H9 (cell line): Measurements from ENCODE around the gene IQGAP2. TPM values are rescaled to one million over a fixed set of nuclear protein-coding genes. Genes with fewer than 3 reads are reported as not detected.

Experiments used
- DNase-seq: peaks from one replicate; pipeline ENCODE4 v3.0.0-alpha.2; 2017
- H2AFZ ChIP-seq: one replicate; pipeline ENCODE4 v1.6.1; 2013; ENCODE audit warnings: mild to moderate bottlenecking, low read length, control low read depth, moderate library complexity
- H2AK5ac ChIP-seq: 2 replicates; pipeline ENCODE4 v1.6.1; 2013; ENCODE audit warnings: low read length, control low read depth, mixed read lengths; ENCODE audit not compliant: insufficient read length
- H2BK120ac ChIP-seq: one replicate; pipeline ENCODE4 v1.6.1; 2013; ENCODE audit warnings: low read depth, mild to moderate bottlenecking, low read length, control low read depth, inconsistent platforms; ENCODE audit not compliant: poor library complexity, severe bottlenecking
- H2BK12ac ChIP-seq: 2 replicates; pipeline ENCODE4 v1.6.1; 2013; ENCODE audit warnings: low read length, control low read depth, mixed read lengths, low read depth; ENCODE audit not compliant: insufficient read length
- H2BK15ac ChIP-seq: 2 replicates; pipeline ENCODE4 v1.6.1; 2013; ENCODE audit warnings: low read depth, low read length, control low read depth
- H2BK20ac ChIP-seq: one replicate; pipeline ENCODE4 v1.6.1; 2013; ENCODE audit warnings: low read depth, mild to moderate bottlenecking, low read length, control low read depth, inconsistent platforms; ENCODE audit not compliant: poor library complexity, severe bottlenecking
- H2BK5ac ChIP-seq: 2 replicates; pipeline ENCODE4 v1.6.1; 2013; ENCODE audit warnings: low read length, control low read depth, mixed read lengths; ENCODE audit not compliant: insufficient read length
- H3K14ac ChIP-seq: 2 replicates; pipeline ENCODE4 v1.6.1; 2013; ENCODE audit warnings: low read length, control low read depth; ENCODE audit not compliant: insufficient read depth
- H3K18ac ChIP-seq: 2 replicates; pipeline ENCODE4 v1.6.1; 2013; ENCODE audit warnings: low read depth, mild to moderate bottlenecking, mixed read lengths, low read length, control low read depth; ENCODE audit not compliant: insufficient read length
- H3K23ac ChIP-seq: 2 replicates; pipeline ENCODE4 v1.6.1; 2013; ENCODE audit warnings: low read length, control low read depth, mixed read lengths, low read depth; ENCODE audit not compliant: insufficient read length
- H3K23me2 ChIP-seq: 2 replicates; pipeline ENCODE4 v1.6.1; 2013; ENCODE audit warnings: low read depth, mild to moderate bottlenecking, mixed read lengths, low read length, control low read depth; ENCODE audit not compliant: insufficient read length, poor library complexity, severe bottlenecking
- H3K27ac ChIP-seq: 2 replicates; pipeline ENCODE4 v1.5.1; 2013; ENCODE audit warnings: low read length, control low read depth, mixed read lengths, low read depth; ENCODE audit not compliant: insufficient read length
- H3K27me3 ChIP-seq: 2 replicates; pipeline ENCODE4 v1.6.1; 2013; ENCODE audit warnings: low read length, control low read depth, inconsistent platforms; ENCODE audit not compliant: insufficient read depth
- H3K4ac ChIP-seq: 2 replicates; pipeline ENCODE4 v1.6.1; 2013; ENCODE audit warnings: low read depth, mild to moderate bottlenecking, control low read depth, inconsistent platforms, low read length, moderate library complexity
- H3K4me1 ChIP-seq: 2 replicates; pipeline ENCODE4 v1.6.1; 2013; ENCODE audit warnings: low read length, control low read depth, inconsistent platforms; ENCODE audit not compliant: insufficient read depth
- H3K4me2 ChIP-seq: 2 replicates; pipeline ENCODE4 v1.6.1; 2013; ENCODE audit warnings: low read length, control low read depth, mixed read lengths; ENCODE audit not compliant: insufficient read length, insufficient read depth
- H3K56ac ChIP-seq: 2 replicates; pipeline ENCODE4 v1.6.1; 2013; ENCODE audit warnings: low read depth, mild to moderate bottlenecking, mixed read lengths, low read length, control low read depth; ENCODE audit not compliant: insufficient read length
- H3K79me1 ChIP-seq: 2 replicates; pipeline ENCODE4 v1.6.1; 2013; ENCODE audit warnings: low read depth, mild to moderate bottlenecking, moderate library complexity, low read length, control low read depth, inconsistent platforms; ENCODE audit not compliant: insufficient read depth, poor library complexity, severe bottlenecking
- H3K79me2 ChIP-seq: 2 replicates; pipeline ENCODE4 v1.6.1; 2013; ENCODE audit warnings: low read length, control low read depth, inconsistent platforms; ENCODE audit not compliant: insufficient read depth
- H3K9ac ChIP-seq: 2 replicates; pipeline ENCODE4 v1.6.1; 2013; ENCODE audit warnings: low read length, control low read depth, mixed read lengths; ENCODE audit not compliant: insufficient read length; ENCODE audit errors: extremely low read depth
- H3K9me3 ChIP-seq: one replicate; pipeline ENCODE4 v1.6.1; 2013; ENCODE audit warnings: low read depth, low read length, inconsistent platforms; ENCODE audit not compliant: control insufficient read depth
- H3T11ph ChIP-seq: one replicate; pipeline ENCODE4 v1.6.1; 2013; ENCODE audit warnings: mild to moderate bottlenecking, low read length, control low read depth, inconsistent platforms
- H4K20me1 ChIP-seq: one replicate; pipeline ENCODE4 v1.6.1; 2013; ENCODE audit not compliant: control insufficient read depth, insufficient read length, insufficient read depth
- H4K5ac ChIP-seq: 2 replicates; pipeline ENCODE4 v1.6.1; 2013; ENCODE audit warnings: low read depth, mild to moderate bottlenecking, mixed read lengths, low read length, control low read depth; ENCODE audit not compliant: insufficient read length
- H4K8ac ChIP-seq: replicated peaks from 2 replicates; pipeline ENCODE4 v1.6.1; 2013; ENCODE audit warnings: low read length, control low read depth, mixed read lengths, low read depth; ENCODE audit not compliant: insufficient read length
- H4K91ac ChIP-seq: 2 replicates; pipeline ENCODE4 v1.6.1; 2013; ENCODE audit warnings: low read depth, mild to moderate bottlenecking, moderate library complexity, mixed read lengths, low read length, control low read depth; ENCODE audit not compliant: insufficient read length
- H3K27ac Mint-ChIP-seq, 3 experiments: 2 replicates in 2 of 3; 3 replicates in 1 of 3; pipeline ENCODE4 v1.8.0; 2020 to 2021; ENCODE audit warnings: mixed read lengths in 3 of 3, mild to moderate bottlenecking in 1 of 3, moderate library complexity in 1 of 3
- H3K27me3 Mint-ChIP-seq: 2 replicates; pipeline ENCODE4 v1.8.0; 2021; ENCODE audit warnings: low read depth, mild to moderate bottlenecking, moderate library complexity, mixed read lengths
- H3K36me3 Mint-ChIP-seq, 3 experiments: 2 replicates in 2 of 3; 3 replicates in 1 of 3; pipeline ENCODE4 v1.8.0; 2020 to 2021; ENCODE audit warnings: low read depth in 3 of 3, mixed read lengths in 3 of 3; ENCODE audit not compliant: insufficient read depth in 1 of 3
- H3K4me1 Mint-ChIP-seq, 2 experiments: 2 replicates each; pipeline ENCODE4 v1.8.0; 2020; ENCODE audit warnings: mixed read lengths in 2 of 2
- H3K4me3 Mint-ChIP-seq, 2 experiments: 2 replicates in 1 of 2; 3 replicates in 1 of 2; pipeline ENCODE4 v1.8.0; 2020 to 2021; ENCODE audit warnings: mild to moderate bottlenecking in 2 of 2, mixed read lengths in 2 of 2, moderate library complexity in 1 of 2
- H3K9me3 Mint-ChIP-seq, 2 experiments: 2 replicates in 1 of 2; 3 replicates in 1 of 2; pipeline ENCODE4 v1.8.0; 2020; ENCODE audit warnings: mild to moderate bottlenecking in 2 of 2, mixed read lengths in 2 of 2, moderate library complexity in 1 of 2
- WGBS: extraction: QIAGEN DNeasy Blood & Tissue Kit; methylation state at CpG from one replicate; pipeline ENCODE4 v1.1.7; 2013; ENCODE audit warnings: missing lambda C conversion rate, low lambda C conversion rate, mixed read lengths; ENCODE audit not compliant: insufficient read length; ENCODE audit errors: extremely low coverage; 5-methylcytosine and 5-hydroxymethylcytosine counted together
- total RNA-seq: library from RNA; stranded (reverse); gene quantifications from 2 replicates; pipeline ENCODE4 v1.2.1, GENCODE V29; 2021
- TF ChIP-seq, protein P1 (sequence below): fragments of 200-600 bp; sonication (generic); conservative IDR thresholded peaks from 3 replicates; pipeline ENCODE4 v1.8.0; 2021; ENCODE audit warnings: antibody characterized with exemption, mild to moderate bottlenecking

The IQGAP2 gene
- total RNA-seq, 1 experiment from 2014 or later: 22.5 TPM

DNA sequence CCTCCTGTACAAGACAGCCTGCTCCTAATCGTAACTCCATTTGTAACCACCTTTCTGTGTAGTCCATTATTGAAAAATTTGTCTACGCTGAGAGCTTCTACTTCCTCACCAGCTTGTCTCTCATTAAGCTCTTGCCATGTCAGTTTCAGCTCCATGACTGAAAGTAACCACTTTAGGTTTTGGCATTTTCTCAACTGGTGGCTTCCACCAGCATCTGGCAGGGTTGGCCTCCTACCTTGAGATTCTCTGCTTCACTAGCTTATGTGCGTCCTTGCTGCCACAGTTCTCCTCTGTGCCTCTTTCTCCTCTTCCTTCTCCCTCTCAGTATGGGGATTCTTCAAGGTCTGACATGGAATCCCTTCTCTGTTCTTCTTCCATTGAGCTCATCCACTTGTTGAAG lies 188.3 kb downstream of the IQGAP2 start:
- H3K14ac ChIP-seq: no peak overlapping the region
- H3K23me2 ChIP-seq: no peaks in the 10 kb centered on the region
- H3K4ac ChIP-seq: no peak overlapping the region
- H3K27ac ChIP-seq: no peak overlapping the region
- no peak overlapping the region for H3K56ac ChIP-seq
- H4K8ac ChIP-seq: no peak overlapping the region
- H3K27ac Mint-ChIP-seq: peak overlapping the region in 1 of 3 experiments; percentile 11; a peak in 1 of 7 replicates
- H3K9me3 Mint-ChIP-seq: no peaks in the 10 kb centered on the region
- H3K79me1 ChIP-seq: no peaks in the 10 kb centered on the region
- no peak overlapping the region for H2BK15ac ChIP-seq
- no peak overlapping the region for H3K18ac ChIP-seq
- H3K36me3 Mint-ChIP-seq: peaks cover 0 to 5% (median 2%) of the 10 kb centered on the region in 3 experiments; a peak in 1 of 7 replicates
- no peak overlapping the region for H2AFZ ChIP-seq
- H3K23ac ChIP-seq: no peak overlapping the region
- H3K4me2 ChIP-seq: no peak overlapping the region
- H2BK20ac ChIP-seq: no peak overlapping the region
- TF ChIP-seq, protein P1, sequence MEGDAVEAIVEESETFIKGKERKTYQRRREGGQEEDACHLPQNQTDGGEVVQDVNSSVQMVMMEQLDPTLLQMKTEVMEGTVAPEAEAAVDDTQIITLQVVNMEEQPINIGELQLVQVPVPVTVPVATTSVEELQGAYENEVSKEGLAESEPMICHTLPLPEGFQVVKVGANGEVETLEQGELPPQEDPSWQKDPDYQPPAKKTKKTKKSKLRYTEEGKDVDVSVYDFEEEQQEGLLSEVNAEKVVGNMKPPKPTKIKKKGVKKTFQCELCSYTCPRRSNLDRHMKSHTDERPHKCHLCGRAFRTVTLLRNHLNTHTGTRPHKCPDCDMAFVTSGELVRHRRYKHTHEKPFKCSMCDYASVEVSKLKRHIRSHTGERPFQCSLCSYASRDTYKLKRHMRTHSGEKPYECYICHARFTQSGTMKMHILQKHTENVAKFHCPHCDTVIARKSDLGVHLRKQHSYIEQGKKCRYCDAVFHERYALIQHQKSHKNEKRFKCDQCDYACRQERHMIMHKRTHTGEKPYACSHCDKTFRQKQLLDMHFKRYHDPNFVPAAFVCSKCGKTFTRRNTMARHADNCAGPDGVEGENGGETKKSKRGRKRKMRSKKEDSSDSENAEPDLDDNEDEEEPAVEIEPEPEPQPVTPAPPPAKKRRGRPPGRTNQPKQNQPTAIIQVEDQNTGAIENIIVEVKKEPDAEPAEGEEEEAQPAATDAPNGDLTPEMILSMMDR: no peak
- H2BK5ac ChIP-seq: no peak overlapping the region
- DNase-seq: no peak
- H4K91ac ChIP-seq: no peak overlapping the region
- H3T11ph ChIP-seq: no peak overlapping the region
- no peaks in the 10 kb centered on the region for H3K79me2 ChIP-seq
- H3K27me3 ChIP-seq: no peaks in the 10 kb centered on the region
- WGBS: no CpG with 5 or more reads among the region's 3 CpGs
- no peaks in the 10 kb centered on the region for H3K4me1 Mint-ChIP-seq
- H3K4me3 Mint-ChIP-seq: no peak overlapping the region
- no peak overlapping the region for H2AK5ac ChIP-seq
- no peak overlapping the region for H4K5ac ChIP-seq
- no peak overlapping the region for H2BK120ac ChIP-seq
- H3K4me1 ChIP-seq: no peaks in the 10 kb centered on the region
- no peak overlapping the region for H3K9ac ChIP-seq
- H2BK12ac ChIP-seq: no peak overlapping the region
- H3K27me3 Mint-ChIP-seq: no peaks in the 10 kb centered on the region
- no peaks in the 10 kb centered on the region for H3K9me3 ChIP-seq
- H4K20me1 ChIP-seq: no peaks in the 10 kb centered on the region
